B cell (primary cell): Measurements from ENCODE around the gene MRGPRX2. TPM values are rescaled to one million over a fixed set of nuclear protein-coding genes. Genes with fewer than 3 reads are reported as not detected.

Experiments
- ATAC-seq: fragments of 200-7000 bp; cut with Tn5 transposase; one replicate; pipeline ENCODE4 v1.10.0; 2021; ENCODE audit warnings: low read depth, mild to moderate bottlenecking, moderate number of reproducible peaks, moderate library complexity
- CTCF ChIA-PET: fragments of 350-600 bp; sonication (Branson Sonifier 250); formaldehyde crosslinking; loops from one replicate; lab custom pipeline; 2021; ENCODE audit warnings: antibody characterized with exemption, inconsistent platforms; lab: Charles Lee
- POLR2A ChIA-PET: fragments of 350-600 bp; sonication (Branson Sonifier 250); formaldehyde crosslinking; loops from one replicate; lab custom pipeline; 2021; ENCODE audit warnings: antibody characterized with exemption; lab: Charles Lee
- DNase-seq: peaks from one replicate; pipeline ENCODE4 v3.0.0; 2013
- H2AFZ ChIP-seq: 2 replicates; pipeline ENCODE4 v1.6.1; 2012; ENCODE audit warnings: mild to moderate bottlenecking, low read depth, low read length; ENCODE audit not compliant: insufficient read depth, poor library complexity, severe bottlenecking
- H3K27ac ChIP-seq, 2 donors: 1 replicate in 1 of 2; 2 replicates in 1 of 2; pipeline ENCODE4 v1.5.1; 2012 to 2013; ENCODE audit warnings: low read length in 2 of 2, mild to moderate bottlenecking in 2 of 2, moderate library complexity in 1 of 2
- H3K27me3 ChIP-seq, 4 experiments: fragments of 200-600 bp in 1 of 4; sonication (generic) in 1 of 4; replicated peaks in 1 of 4; 1 replicate in 2 of 4; 2 replicates in 2 of 4; pipeline versions ENCODE4 v1.6.1 to v1.7.0; 2013 to 2016; ENCODE audit warnings: low read length in 3 of 4, mild to moderate bottlenecking in 2 of 4, mixed read lengths in 1 of 4, moderate library complexity in 1 of 4; ENCODE audit not compliant: insufficient read depth in 4 of 4, control insufficient read depth in 3 of 4; ENCODE audit errors: control extremely low read depth in 1 of 4
- H3K36me3 ChIP-seq, 2 experiments: replicated peaks in 1 of 2; 1 replicate in 1 of 2; 2 replicates in 1 of 2; pipeline versions ENCODE4 v1.6.1 to v1.7.1; 2013; ENCODE audit warnings: low read length in 1 of 2; ENCODE audit not compliant: insufficient read depth in 2 of 2, control insufficient read depth in 1 of 2; ENCODE audit errors: control extremely low read depth in 1 of 2, extremely low read depth in 1 of 2
- H3K4me1 ChIP-seq, 2 donors: fragments of 200-600 bp in 1 of 2; sonication (generic) in 1 of 2; 1 replicate in 1 of 2; 2 replicates in 1 of 2; pipeline versions ENCODE4 v1.5.1 to v1.6.1; 2013 to 2017; ENCODE audit warnings: low read length in 2 of 2; ENCODE audit not compliant: control insufficient read depth in 2 of 2, insufficient read depth in 2 of 2
- H3K4me2 ChIP-seq: replicated peaks from 2 replicates; pipeline ENCODE3; 2012; ENCODE audit warnings: mild to moderate bottlenecking, low read depth, low read length; ENCODE audit not compliant: poor library complexity, severe bottlenecking
- H3K4me3 ChIP-seq, 5 experiments: fragments of 200-600 bp in 1 of 5; sonication (generic) in 1 of 5; 1 replicate in 3 of 5; 2 replicates in 2 of 5; pipeline versions ENCODE4 v1.5.1 to v1.7.0; 2011 to 2016; ENCODE audit warnings: low read length in 4 of 5, mild to moderate bottlenecking in 4 of 5, low read depth in 2 of 5, control low read depth in 1 of 5, moderate library complexity in 1 of 5; ENCODE audit not compliant: insufficient read depth in 1 of 5; ENCODE audit errors: control extremely low read depth in 1 of 5, extremely low read depth in 1 of 5
- H3K79me2 ChIP-seq: fragments of 200-600 bp; sonication (generic); one replicate; pipeline ENCODE4 v1.6.0; 2016; ENCODE audit warnings: low read length; ENCODE audit not compliant: control insufficient read depth, insufficient read depth
- H3K9ac ChIP-seq: fragments of 200-600 bp; sonication (generic); 2 replicates; pipeline ENCODE4 v1.6.1; 2017; ENCODE audit warnings: mild to moderate bottlenecking, low read length, moderate library complexity
- H3K9me3 ChIP-seq, 3 donors: one replicate each; pipeline versions ENCODE4 v1.6.1 to v1.7.1; 2013; ENCODE audit warnings: low read length in 2 of 3; ENCODE audit not compliant: control insufficient read depth in 2 of 3, insufficient read depth in 1 of 3; ENCODE audit errors: control extremely low read depth in 1 of 3
- H4K20me1 ChIP-seq: 2 replicates; pipeline ENCODE4 v1.6.0; 2012; ENCODE audit warnings: mild to moderate bottlenecking, low read length; ENCODE audit not compliant: insufficient read depth, control insufficient read depth, poor library complexity, severe bottlenecking
- H3K27ac Mint-ChIP-seq: one replicate; pipeline ENCODE4 v1.8.0; 2021; ENCODE audit warnings: mixed read lengths
- H3K27me3 Mint-ChIP-seq: one replicate; pipeline ENCODE4 v1.8.0; 2021; ENCODE audit warnings: mixed read lengths
- H3K4me1 Mint-ChIP-seq: one replicate; pipeline ENCODE4 v1.8.0; 2021; ENCODE audit warnings: mixed read lengths
- H3K4me3 Mint-ChIP-seq: one replicate; pipeline ENCODE4 v1.8.0; 2021; ENCODE audit warnings: mixed read lengths
- H3K9me3 Mint-ChIP-seq: one replicate; pipeline ENCODE4 v1.8.0; 2022; ENCODE audit warnings: mixed read lengths; ENCODE audit not compliant: insufficient read depth
- EZH2 ChIP-seq: IDR thresholded peaks from 2 replicates; pipeline ENCODE4 v1.6.1; 2012; ENCODE audit warnings: borderline replicate concordance, low read depth, mild to moderate bottlenecking, moderate library complexity, low read length; ENCODE audit not compliant: insufficient read depth, poor library complexity, severe bottlenecking
- WGBS: methylation state at CpG from one replicate; pipeline ENCODE4 v1.1.5; 2013; ENCODE audit warnings: missing lambda C conversion rate; ENCODE audit not compliant: insufficient coverage; 5-methylcytosine and 5-hydroxymethylcytosine counted together
- intact Hi-C: fragments of 100-400 bp; cut with micrococcal nuclease; formaldehyde crosslinking; loops from one replicate; pipeline ENCODE4 v1.10.0; 2022
- polyA minus RNA-seq: library from RNA; depleted of rRNA, polyadenylated mRNA; stranded (reverse); fragments of >200 nt; gene quantifications from 2 replicates; pipeline ENCODE4 v1.2.3, GENCODE V29; 2012
- polyA plus RNA-seq: library from polyadenylated mRNA; depleted of rRNA; stranded (reverse); fragments of >200 nt; gene quantifications from 2 replicates; pipeline ENCODE4 v1.2.3, GENCODE V29; 2012
- total RNA-seq, 2 donors: library from RNA; stranded (reverse); fragments of 120-200 nt in 1 of 2; gene quantifications; 1 replicate in 1 of 2; 2 replicates in 1 of 2; pipeline versions ENCODE4 v1.2.3 to v1.2.4, GENCODE V29; 2013 to 2022
- TF ChIP-seq, protein P1 (sequence below): fragments of 200-600 bp; IDR thresholded peaks from one replicate; pipeline ENCODE4 v1.8.0; 2022; ENCODE audit warnings: antibody characterized with exemption, mild to moderate bottlenecking

MRGPRX2 gene
- total RNA-seq (not detected in 2 replicates), polyA plus RNA-seq (not detected in 2 replicates), polyA minus RNA-seq (not detected in 2 replicates)
- total RNA-seq (2013): not detected

DNA sequence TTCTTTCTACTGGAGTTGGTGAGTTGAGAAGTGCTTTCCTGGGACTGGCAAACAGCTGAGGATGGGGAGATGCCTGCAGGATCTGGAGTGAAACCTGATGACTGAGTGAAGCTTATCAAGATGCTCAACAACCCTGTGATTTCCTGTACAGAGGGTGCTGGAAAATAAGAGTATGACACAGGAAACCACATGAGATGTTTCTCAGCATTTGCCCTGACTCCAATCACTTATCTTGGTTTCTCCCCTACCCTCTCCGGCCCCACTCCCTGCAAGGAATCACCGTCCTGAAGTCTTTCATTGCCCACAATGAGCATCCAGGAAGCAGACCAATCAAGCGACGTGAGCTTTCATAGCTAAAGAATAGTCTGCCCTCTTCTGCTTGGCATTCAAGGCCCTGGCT, at the start of gene MRGPRX2:
MRGPRX2 (minus strand) TSS at position 89 of the 400 bp plus-strand sequence. CDS start 4,315 bp downstream, outside the sequence.
- Mint-ChIP-seq H3K27ac (no peak within 1 kb of the TSS), H3K27me3 (peaks cover 18% of the 10 kb centered on the region), H3K4me3 (no peak within 1 kb of the TSS), H3K4me1 (no peaks in the 10 kb centered on the region), H3K9me3 (no peaks in the 10 kb centered on the region)
- 4% methylated on average over 4 of the region's 4 CpGs for WGBS
- Histone ChIP-seq H4K20me1 (no peaks in the 10 kb centered on the region), H3K9me3 (no peaks in the 10 kb centered on the region), H3K4me1 (no peaks in the 10 kb centered on the region), H3K36me3 (no peaks in the 10 kb centered on the region), H3K27me3 (no peaks in the 10 kb centered on the region), H3K79me2 (no peaks in the 10 kb centered on the region), H3K4me3 (no peak within 1 kb of the TSS), H3K9ac (no peak within 1 kb of the TSS), H3K27ac (no peak within 1 kb of the TSS), H2AFZ (no peak within 1 kb of the TSS), H3K4me2 (no peak within 1 kb of the TSS)
- ATAC-seq (no peak), DNase-seq (no peak)
- POLR2A ChIA-PET: no interaction called here
- CTCF ChIA-PET: interaction anchor here (1.0 to 2.4 kb wide), 2 partner anchors 15 to 17 kb away, joined by 4 to 9 read pairs; no protein-coding TSS in a partner anchor
- TF ChIP-seq, protein P1, sequence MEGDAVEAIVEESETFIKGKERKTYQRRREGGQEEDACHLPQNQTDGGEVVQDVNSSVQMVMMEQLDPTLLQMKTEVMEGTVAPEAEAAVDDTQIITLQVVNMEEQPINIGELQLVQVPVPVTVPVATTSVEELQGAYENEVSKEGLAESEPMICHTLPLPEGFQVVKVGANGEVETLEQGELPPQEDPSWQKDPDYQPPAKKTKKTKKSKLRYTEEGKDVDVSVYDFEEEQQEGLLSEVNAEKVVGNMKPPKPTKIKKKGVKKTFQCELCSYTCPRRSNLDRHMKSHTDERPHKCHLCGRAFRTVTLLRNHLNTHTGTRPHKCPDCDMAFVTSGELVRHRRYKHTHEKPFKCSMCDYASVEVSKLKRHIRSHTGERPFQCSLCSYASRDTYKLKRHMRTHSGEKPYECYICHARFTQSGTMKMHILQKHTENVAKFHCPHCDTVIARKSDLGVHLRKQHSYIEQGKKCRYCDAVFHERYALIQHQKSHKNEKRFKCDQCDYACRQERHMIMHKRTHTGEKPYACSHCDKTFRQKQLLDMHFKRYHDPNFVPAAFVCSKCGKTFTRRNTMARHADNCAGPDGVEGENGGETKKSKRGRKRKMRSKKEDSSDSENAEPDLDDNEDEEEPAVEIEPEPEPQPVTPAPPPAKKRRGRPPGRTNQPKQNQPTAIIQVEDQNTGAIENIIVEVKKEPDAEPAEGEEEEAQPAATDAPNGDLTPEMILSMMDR: no peak
- TF ChIP-seq EZH2: no peak
- intact Hi-C loops: no loop called here

DNA sequence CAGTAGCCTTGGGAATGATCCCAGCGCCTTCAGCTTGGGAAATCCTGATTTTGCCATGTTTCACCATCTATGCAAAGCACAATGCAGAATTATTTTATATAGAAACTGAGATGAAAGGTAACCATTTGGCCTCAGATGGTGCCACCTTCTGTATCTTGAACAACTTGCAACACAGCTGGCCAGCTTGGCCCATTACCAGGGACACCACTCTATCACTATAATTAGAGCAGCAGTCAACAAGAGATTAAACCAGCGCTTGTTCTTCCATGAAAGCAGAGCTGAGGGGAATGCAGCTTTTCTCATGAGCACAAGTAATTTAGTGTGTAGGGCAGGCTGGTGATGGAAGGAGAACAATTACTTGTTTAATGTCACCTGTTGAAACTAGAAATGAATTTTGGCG, 49.8 kb upstream of the MRGPRX2 start:
- Histone ChIP-seq H3K4me2 (no peak overlapping the region), H3K4me3 (no peak overlapping the region), H3K27ac (no peak overlapping the region), H3K4me1 (no peaks in the 10 kb centered on the region), H3K36me3 (no peaks in the 10 kb centered on the region), H3K79me2 (no peaks in the 10 kb centered on the region), H4K20me1 (no peaks in the 10 kb centered on the region), H3K27me3 (peaks cover 0 to 4% (median 0%) of the 10 kb centered on the region in 4 experiments), H3K9me3 (no peaks in the 10 kb centered on the region), H2AFZ (no peak overlapping the region), H3K9ac (no peak overlapping the region)
- ATAC-seq (no peak), DNase-seq (no peak)
- H3K27me3 Mint-ChIP-seq: peaks cover 9% of the 10 kb centered on the region
- TF ChIP-seq, protein P1: no peak
- TF ChIP-seq EZH2: no peak
- H3K9me3 Mint-ChIP-seq: no peaks in the 10 kb centered on the region
- WGBS: no CpG with 5 or more reads among the region's 3 CpGs
- ChIA-PET POLR2A (no interaction called here), CTCF (no interaction called here)
- no peaks in the 10 kb centered on the region for H3K4me1 Mint-ChIP-seq
- intact Hi-C loops: loop anchor here (10.0 kb wide), 2 partner anchors 605 to 1905 kb away; partner anchors contain the start of genes NAV2 and PIK3C2A
- H3K27ac Mint-ChIP-seq: no peak overlapping the region
- no peak overlapping the region for H3K4me3 Mint-ChIP-seq
